ENCODE data around the gene MSLN. TPM values are rescaled to one million over a fixed set of nuclear protein-coding genes. Genes with fewer than 3 reads are reported as not detected.
A peak's percentile ranks its signal among the peaks of the same experiment; 100 is the strongest.

MSLN gene
- total RNA-seq, 2 experiments from 2014 or later: not detected

GRCh38 chr16:718389-718788, 42.1 kb upstream of the MSLN start:
- H3K4me3 Mint-ChIP-seq: no peak overlapping the region
- no peak overlapping the region for H3K27ac Mint-ChIP-seq
- CTCF ChIA-PET: no interaction called here

GRCh38 chr16:718922-719321, 41.6 kb upstream of the MSLN start:
- CTCF ChIA-PET: no interaction called here
- Mint-ChIP-seq H3K36me3 (ENCODE audit: low read depth) (no peaks in the 10 kb centered on the region), H3K27ac (no peak overlapping the region), H3K27me3 (ENCODE audit: low read depth) (peaks cover 6% of the 10 kb centered on the region), H3K4me3 (peak overlapping the region; percentile 55), H3K4me1 (ENCODE audit: low read depth) (peaks cover 17% of the 10 kb centered on the region), H3K9me3 (no peaks in the 10 kb centered on the region)
- intact Hi-C loops (cut with micrococcal nuclease): no loop called here
- DNase-seq: no peak

More at GRCh38 chr16:718389-718788, 42.1 kb upstream of the MSLN start:
- Mint-ChIP-seq H3K9me3 (no peaks in the 10 kb centered on the region), H3K4me1 (ENCODE audit: low read depth) (peaks cover 16% of the 10 kb centered on the region), H3K27me3 (ENCODE audit: low read depth) (peaks cover 8% of the 10 kb centered on the region), H3K36me3 (ENCODE audit: low read depth) (no peaks in the 10 kb centered on the region)
- intact Hi-C loops (cut with micrococcal nuclease): no loop called here
- DNase-seq: no peak

GRCh38 chr16:719815-720446, 40.6 kb upstream of the MSLN start:
- CTCF ChIA-PET: interaction anchor here (0.7 to 3.7 kb wide), 7 partner anchors 8 to 86 kb away, joined by 3 to 25 read pairs (median 5); partner anchors contain the start of gene CIAO3
- Mint-ChIP-seq H3K27ac (peak overlapping the region; percentile 69), H3K27me3 (ENCODE audit: low read depth) (peaks cover 2% of the 10 kb centered on the region), H3K4me3 (peak overlapping the region; percentile 82), H3K9me3 (no peaks in the 10 kb centered on the region), H3K4me1 (ENCODE audit: low read depth) (peaks cover 17% of the 10 kb centered on the region), H3K36me3 (ENCODE audit: low read depth) (no peaks in the 10 kb centered on the region)
- intact Hi-C loops (cut with micrococcal nuclease): loop anchor here (2.0 to 5.0 kb wide), 2 partner anchors 21 to 38 kb away; partner anchors contain the start of genes CIAO3, JMJD8 and STUB1
- DNase-seq: no peak

- CTCF ChIA-PET: interaction anchor here (0.7 to 3.7 kb wide), 8 partner anchors 9 to 122 kb away, joined by 3 to 25 read pairs (median 4); partner anchors contain the start of gene CIAO3
- peaks cover 17% of the 10 kb centered on the region for H3K4me1 Mint-ChIP-seq (ENCODE audit: low read depth)
- H3K27ac Mint-ChIP-seq: peak overlapping the region; percentile 69
- no peaks in the 10 kb centered on the region for H3K36me3 Mint-ChIP-seq (ENCODE audit: low read depth)
- H3K27me3 Mint-ChIP-seq (ENCODE audit: low read depth): peaks cover 2% of the 10 kb centered on the region
- H3K4me3 Mint-ChIP-seq: peak overlapping the region; percentile 82
- H3K9me3 Mint-ChIP-seq: no peaks in the 10 kb centered on the region
- intact Hi-C loops (cut with micrococcal nuclease): loop anchor here (2.0 to 5.0 kb wide), 2 partner anchors 20 to 38 kb away; partner anchors contain the start of genes CIAO3, JMJD8 and STUB1
- DNase-seq: peak; percentile 73
Observed at GRCh38 chr16:720447-720989, 40.0 kb upstream of the MSLN start.

GRCh38 chr16:720990-721764, 39.4 kb upstream of the MSLN start, which contains the start of gene ANTKMT:
TSS of gene ANTKMT (plus strand) at chr16:721146. CDS start at chr16:721275, 129 bp downstream.
- peak; percentile 76 for DNase-seq
- Mint-ChIP-seq H3K27ac (peak within 1 kb of the TSS; percentile 69), H3K4me1 (ENCODE audit: low read depth) (peaks cover 17% of the 10 kb centered on the region), H3K27me3 (ENCODE audit: low read depth) (no peaks in the 10 kb centered on the region), H3K36me3 (ENCODE audit: low read depth) (no peaks in the 10 kb centered on the region), H3K9me3 (no peaks in the 10 kb centered on the region), H3K4me3 (peak within 1 kb of the TSS; percentile 82)
- CTCF ChIA-PET: interaction anchor here (0.7 to 3.7 kb wide), 3 partner anchors 9 to 123 kb away, joined by 3 to 25 read pairs (median 13); partner anchors contain the start of gene CIAO3
- intact Hi-C loops (cut with micrococcal nuclease): loop anchor here (2.0 to 5.0 kb wide), 2 partner anchors 20 to 39 kb away; partner anchors contain the start of genes CIAO3, JMJD8 and STUB1

GRCh38 chr16:721765-722540, 38.6 kb upstream of the MSLN start:
- H3K27ac Mint-ChIP-seq: no peak overlapping the region
- CTCF ChIA-PET: interaction anchor here (1.0 to 3.7 kb wide), 3 partner anchors 10 to 19 kb away, joined by 3 to 25 read pairs (median 13); partner anchors contain the start of gene CIAO3
- H3K36me3 Mint-ChIP-seq (ENCODE audit: low read depth): no peaks in the 10 kb centered on the region
- H3K4me1 Mint-ChIP-seq (ENCODE audit: low read depth): peaks cover 17% of the 10 kb centered on the region
- intact Hi-C loops (cut with micrococcal nuclease): loop anchor here (2.0 to 5.0 kb wide), 2 partner anchors 19 to 40 kb away; partner anchors contain the start of genes CIAO3, JMJD8 and STUB1
- no peaks in the 10 kb centered on the region for H3K27me3 Mint-ChIP-seq (ENCODE audit: low read depth)
- DNase-seq: no peak
- H3K4me3 Mint-ChIP-seq: peak overlapping the region; percentile 49
- no peaks in the 10 kb centered on the region for H3K9me3 Mint-ChIP-seq

GRCh38 chr16:722835-723633, 37.5 kb upstream of the MSLN start:
- Mint-ChIP-seq H3K4me1 (ENCODE audit: low read depth) (peaks cover 17% of the 10 kb centered on the region), H3K27ac (no peak overlapping the region), H3K4me3 (peak overlapping the region; percentile 49), H3K36me3 (ENCODE audit: low read depth) (no peaks in the 10 kb centered on the region), H3K9me3 (no peaks in the 10 kb centered on the region), H3K27me3 (ENCODE audit: low read depth) (no peaks in the 10 kb centered on the region)
- intact Hi-C loops (cut with micrococcal nuclease): loop anchor here (5.0 kb wide), 1 partner anchor 41 kb away; the partner anchor contains the start of genes JMJD8 and STUB1
- CTCF ChIA-PET: interaction anchor here (1.0 to 3.7 kb wide), 3 partner anchors 11 to 18 kb away, joined by 3 to 25 read pairs (median 5); partner anchors contain the start of gene CIAO3
- DNase-seq: no peak

GRCh38 chr16:723695-724094, 36.8 kb upstream of the MSLN start:
- no peak overlapping the region for H3K27ac Mint-ChIP-seq
- DNase-seq: no peak
- H3K4me3 Mint-ChIP-seq: no peak overlapping the region
- H3K27me3 Mint-ChIP-seq (ENCODE audit: low read depth): no peaks in the 10 kb centered on the region
- peaks cover 17% of the 10 kb centered on the region for H3K4me1 Mint-ChIP-seq (ENCODE audit: low read depth)
- H3K36me3 Mint-ChIP-seq (ENCODE audit: low read depth): no peaks in the 10 kb centered on the region
- no peaks in the 10 kb centered on the region for H3K9me3 Mint-ChIP-seq
- CTCF ChIA-PET: interaction anchor here (1.6 kb wide), 1 partner anchor 11 kb away, joined by 5 read pairs; no protein-coding TSS in a partner anchor
- intact Hi-C loops (cut with micrococcal nuclease): loop anchor here (5.0 kb wide), 1 partner anchor 41 kb away; the partner anchor contains the start of genes JMJD8 and STUB1

GRCh38 chr16:724188-725040, 36.1 kb upstream of the MSLN start:
- Mint-ChIP-seq H3K4me3 (no peak overlapping the region), H3K27me3 (ENCODE audit: low read depth) (no peaks in the 10 kb centered on the region), H3K27ac (no peak overlapping the region), H3K9me3 (no peaks in the 10 kb centered on the region), H3K4me1 (ENCODE audit: low read depth) (peaks cover 13% of the 10 kb centered on the region), H3K36me3 (ENCODE audit: low read depth) (no peaks in the 10 kb centered on the region)
- intact Hi-C loops (cut with micrococcal nuclease): loop anchor here (5.0 kb wide), 1 partner anchor 42 kb away; the partner anchor contains the start of genes JMJD8 and STUB1
- no peak for DNase-seq
- CTCF ChIA-PET: interaction anchor here (0.5 to 2.5 kb wide), 5 partner anchors 8 to 596 kb away, joined by 3 to 14 read pairs (median 5); partner anchors contain the start of gene CIAO3

GRCh38 chr16:725041-725376, 35.5 kb upstream of the MSLN start:
- CTCF ChIA-PET: interaction anchor here (0.5 to 2.5 kb wide), 4 partner anchors 10 to 596 kb away, joined by 3 to 14 read pairs (median 6); partner anchors contain the start of gene CIAO3
- H3K9me3 Mint-ChIP-seq: no peaks in the 10 kb centered on the region
- H3K27me3 Mint-ChIP-seq (ENCODE audit: low read depth): no peaks in the 10 kb centered on the region
- intact Hi-C loops (cut with micrococcal nuclease): no loop called here
- no peaks in the 10 kb centered on the region for H3K36me3 Mint-ChIP-seq (ENCODE audit: low read depth)
- no peak overlapping the region for H3K4me3 Mint-ChIP-seq
- no peak for DNase-seq
- peaks cover 8% of the 10 kb centered on the region for H3K4me1 Mint-ChIP-seq (ENCODE audit: low read depth)
- H3K27ac Mint-ChIP-seq: no peak overlapping the region
